ENCODE results near the gene WIPI1. TPM values are rescaled to one million over a fixed set of nuclear protein-coding genes. Genes with fewer than 3 reads are reported as not detected.
"Not testable (repeated sequence)": the region's sequence is repeated elsewhere in the genome, so short reads cannot be mapped to it uniquely, and the experiment has no call there.

The WIPI1 gene
- total RNA-seq, 1 donor from 2014 or later: 98.0 TPM

DNA sequence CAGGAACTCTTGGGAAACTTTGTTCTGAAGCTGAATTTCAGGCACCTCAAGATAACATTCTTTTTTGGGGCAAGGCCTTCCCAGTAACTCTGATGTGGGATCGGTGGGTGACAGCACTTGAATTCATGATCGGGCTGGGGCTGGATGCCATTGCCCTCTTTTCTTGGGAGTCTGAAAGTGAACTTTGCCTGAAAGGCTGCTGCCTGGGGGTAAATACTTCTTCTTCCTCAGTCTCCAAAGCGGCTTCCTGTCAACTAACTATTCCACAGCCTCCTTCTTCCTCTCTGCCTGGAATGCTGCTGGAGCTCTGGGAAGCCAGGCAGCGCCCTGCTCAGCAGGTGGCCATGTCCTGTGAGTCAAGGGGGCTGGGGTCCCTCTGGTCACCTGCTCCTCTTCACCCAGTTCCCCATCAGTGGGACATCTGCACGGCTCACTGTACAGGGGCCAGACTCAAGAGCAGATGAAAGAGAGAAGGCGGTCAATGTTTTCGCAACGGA, 79.5 kb downstream of the WIPI1 start:
- no peaks in the 10 kb centered on the region for H3K27me3 Mint-ChIP-seq (ENCODE audit: unreplicated experiment)
- TF ChIP-seq, protein P1, sequence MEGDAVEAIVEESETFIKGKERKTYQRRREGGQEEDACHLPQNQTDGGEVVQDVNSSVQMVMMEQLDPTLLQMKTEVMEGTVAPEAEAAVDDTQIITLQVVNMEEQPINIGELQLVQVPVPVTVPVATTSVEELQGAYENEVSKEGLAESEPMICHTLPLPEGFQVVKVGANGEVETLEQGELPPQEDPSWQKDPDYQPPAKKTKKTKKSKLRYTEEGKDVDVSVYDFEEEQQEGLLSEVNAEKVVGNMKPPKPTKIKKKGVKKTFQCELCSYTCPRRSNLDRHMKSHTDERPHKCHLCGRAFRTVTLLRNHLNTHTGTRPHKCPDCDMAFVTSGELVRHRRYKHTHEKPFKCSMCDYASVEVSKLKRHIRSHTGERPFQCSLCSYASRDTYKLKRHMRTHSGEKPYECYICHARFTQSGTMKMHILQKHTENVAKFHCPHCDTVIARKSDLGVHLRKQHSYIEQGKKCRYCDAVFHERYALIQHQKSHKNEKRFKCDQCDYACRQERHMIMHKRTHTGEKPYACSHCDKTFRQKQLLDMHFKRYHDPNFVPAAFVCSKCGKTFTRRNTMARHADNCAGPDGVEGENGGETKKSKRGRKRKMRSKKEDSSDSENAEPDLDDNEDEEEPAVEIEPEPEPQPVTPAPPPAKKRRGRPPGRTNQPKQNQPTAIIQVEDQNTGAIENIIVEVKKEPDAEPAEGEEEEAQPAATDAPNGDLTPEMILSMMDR (IDR thresholded peaks at IDR 0.05; ENCODE audit: unreplicated experiment): no peak
- H3K36me3 Mint-ChIP-seq (ENCODE audit: low read depth, unreplicated experiment): no peaks in the 10 kb centered on the region
- H3K9me3 Mint-ChIP-seq (ENCODE audit: unreplicated experiment): no peaks in the 10 kb centered on the region
- peaks cover 22% of the 10 kb centered on the region for H3K4me1 Mint-ChIP-seq (ENCODE audit: unreplicated experiment)
- no peak overlapping the region for H3K4me3 Mint-ChIP-seq (ENCODE audit: unreplicated experiment)
- H3K27ac Mint-ChIP-seq (ENCODE audit: unreplicated experiment): peak overlapping the region; percentile 95
- DNase-seq (ENCODE audit: low spot score): no peak

DNA sequence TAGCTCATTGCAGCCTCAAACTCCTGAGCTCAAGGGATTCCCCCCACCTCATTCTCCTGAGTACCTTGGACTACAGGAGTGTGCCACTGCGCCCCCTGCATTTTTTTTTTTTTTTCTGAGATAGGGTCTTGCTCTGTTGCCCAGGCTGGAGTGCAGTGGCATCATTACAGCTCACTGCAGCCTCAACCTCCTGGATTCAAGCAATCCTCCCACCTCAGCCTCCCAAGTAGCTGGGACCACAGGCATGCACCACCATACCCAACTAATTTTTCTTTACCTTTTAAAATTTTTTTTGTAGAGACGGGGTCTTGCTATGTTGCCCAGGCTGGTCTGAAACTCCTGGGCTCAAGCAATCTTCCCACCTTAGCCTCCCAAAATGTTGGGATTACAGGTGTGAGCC, 81.1 kb downstream of the WIPI1 start:
- H3K36me3 Mint-ChIP-seq (ENCODE audit: low read depth, unreplicated experiment); DNase-seq (ENCODE audit: low spot score); H3K9me3 Mint-ChIP-seq (ENCODE audit: unreplicated experiment); H3K27me3 Mint-ChIP-seq (ENCODE audit: unreplicated experiment); H3K4me3 Mint-ChIP-seq (ENCODE audit: unreplicated experiment); H3K27ac Mint-ChIP-seq (ENCODE audit: unreplicated experiment): not testable (repeated sequence)
- peaks cover 22% of the 10 kb centered on the region for H3K4me1 Mint-ChIP-seq (ENCODE audit: unreplicated experiment)

DNA sequence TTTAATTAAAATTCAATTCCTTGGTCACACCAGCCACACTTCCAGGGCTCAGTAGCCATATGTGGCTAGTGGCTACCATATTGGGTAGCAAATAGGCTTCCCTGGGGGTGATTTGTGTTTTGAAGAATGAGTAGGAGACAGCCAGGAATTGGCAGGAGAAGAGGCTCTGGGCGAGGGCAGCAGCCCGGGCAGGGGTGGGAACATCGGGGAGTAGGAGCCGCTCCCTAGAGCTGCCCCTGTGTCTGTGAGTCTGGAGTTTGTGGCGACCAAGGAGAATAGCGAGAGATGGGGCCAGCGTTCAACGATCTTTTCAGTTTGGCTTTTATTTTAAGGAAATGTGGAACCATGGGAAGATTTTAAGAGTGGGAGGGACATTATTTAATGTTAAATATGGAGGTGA, 81.7 kb downstream of the WIPI1 start:
- H3K9me3 Mint-ChIP-seq (ENCODE audit: unreplicated experiment): no peaks in the 10 kb centered on the region
- TF ChIP-seq, protein P1 (IDR thresholded peaks at IDR 0.05; ENCODE audit: unreplicated experiment): no peak
- no peak for DNase-seq (ENCODE audit: low spot score)
- peaks cover 2% of the 10 kb centered on the region for H3K27me3 Mint-ChIP-seq (ENCODE audit: unreplicated experiment)
- H3K36me3 Mint-ChIP-seq (ENCODE audit: low read depth, unreplicated experiment): peaks cover 3% of the 10 kb centered on the region
- peaks cover 22% of the 10 kb centered on the region for H3K4me1 Mint-ChIP-seq (ENCODE audit: unreplicated experiment)
- H3K27ac Mint-ChIP-seq (ENCODE audit: unreplicated experiment): no peak overlapping the region
- no peak overlapping the region for H3K4me3 Mint-ChIP-seq (ENCODE audit: unreplicated experiment)

Small RNAs within 50 kb of the gene (microRNA-seq; reads per million reads assigned to microRNA genes)
- not detected for gene MIR635 (ENCODE audit: unreplicated experiment)

Other genes with a start within 250 kb of the WIPI1 start
- gene AMZ2, start 209.5 kb downstream of the WIPI1 start, total RNA-seq (ENCODE audit: unreplicated experiment): 70.3 TPM
- gene SLC16A6, start 166.4 kb downstream of the WIPI1 start, total RNA-seq (ENCODE audit: unreplicated experiment): 2.4 TPM
- 9.8 TPM for gene ARSG, start 166.0 kb downstream of the WIPI1 start, total RNA-seq (ENCODE audit: unreplicated experiment)
- gene PRKAR1A, start 54.9 kb upstream of the WIPI1 start, total RNA-seq (ENCODE audit: unreplicated experiment): 248 TPM
- 0.44 TPM for gene FAM20A, start 143.9 kb upstream of the WIPI1 start, total RNA-seq (ENCODE audit: unreplicated experiment)